ENCODE results near the gene ARRDC1. TPM values are rescaled to one million over a fixed set of nuclear protein-coding genes. Genes with fewer than 3 reads are reported as not detected.

The ARRDC1 gene
- total RNA-seq, 4 donors from 2014 or later, result 79.2 to 143 (median 85.8) TPM

DNA sequence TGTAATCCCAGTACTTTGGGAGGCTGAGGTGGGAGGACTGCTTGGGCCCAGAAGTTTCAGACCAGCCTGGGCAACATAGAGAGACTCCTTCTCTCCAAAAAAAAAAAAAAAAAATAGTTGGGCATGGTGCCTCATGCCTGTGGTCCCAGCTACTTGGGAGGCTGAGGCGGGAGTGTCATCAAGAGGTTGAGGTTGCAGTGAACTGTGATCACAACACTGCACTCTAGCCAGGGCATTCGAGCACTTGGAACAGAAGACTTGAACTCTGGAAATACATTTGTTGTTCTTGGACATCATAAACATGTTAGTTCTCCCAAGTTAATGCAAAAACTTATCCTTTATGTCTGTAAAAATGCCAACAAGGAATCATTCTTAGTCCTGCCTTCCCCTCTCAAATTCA is 42.9 kb downstream of the ARRDC1 start:
- no peaks in the 10 kb centered on the region for H3K27me3 ChIP-seq
- H3K4me1 ChIP-seq, result peaks cover 10% of the 10 kb centered on the region
- no peak overlapping the region for H3K4me3 ChIP-seq
- TF ChIP-seq POLR2AphosphoS5 (IDR thresholded peaks at IDR 0.05), result no peak
- TF ChIP-seq POLR2A (IDR thresholded peaks at IDR 0.05), result no peak
- TF ChIP-seq EP300 (IDR thresholded peaks at IDR 0.05), result no peak
- TF ChIP-seq, protein P1, sequence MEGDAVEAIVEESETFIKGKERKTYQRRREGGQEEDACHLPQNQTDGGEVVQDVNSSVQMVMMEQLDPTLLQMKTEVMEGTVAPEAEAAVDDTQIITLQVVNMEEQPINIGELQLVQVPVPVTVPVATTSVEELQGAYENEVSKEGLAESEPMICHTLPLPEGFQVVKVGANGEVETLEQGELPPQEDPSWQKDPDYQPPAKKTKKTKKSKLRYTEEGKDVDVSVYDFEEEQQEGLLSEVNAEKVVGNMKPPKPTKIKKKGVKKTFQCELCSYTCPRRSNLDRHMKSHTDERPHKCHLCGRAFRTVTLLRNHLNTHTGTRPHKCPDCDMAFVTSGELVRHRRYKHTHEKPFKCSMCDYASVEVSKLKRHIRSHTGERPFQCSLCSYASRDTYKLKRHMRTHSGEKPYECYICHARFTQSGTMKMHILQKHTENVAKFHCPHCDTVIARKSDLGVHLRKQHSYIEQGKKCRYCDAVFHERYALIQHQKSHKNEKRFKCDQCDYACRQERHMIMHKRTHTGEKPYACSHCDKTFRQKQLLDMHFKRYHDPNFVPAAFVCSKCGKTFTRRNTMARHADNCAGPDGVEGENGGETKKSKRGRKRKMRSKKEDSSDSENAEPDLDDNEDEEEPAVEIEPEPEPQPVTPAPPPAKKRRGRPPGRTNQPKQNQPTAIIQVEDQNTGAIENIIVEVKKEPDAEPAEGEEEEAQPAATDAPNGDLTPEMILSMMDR (IDR thresholded peaks at IDR 0.05), result no peak
- no peak overlapping the region for H3K27ac ChIP-seq
- H3K9me3 ChIP-seq, result no peaks in the 10 kb centered on the region
- H3K36me3 ChIP-seq, result peaks cover 24% of the 10 kb centered on the region
- WGBS, result 88% methylated on average over 2 of the region's 2 CpGs
- no peak for DNase-seq (ENCODE audit: low spot score in 2 of 2)

DNA sequence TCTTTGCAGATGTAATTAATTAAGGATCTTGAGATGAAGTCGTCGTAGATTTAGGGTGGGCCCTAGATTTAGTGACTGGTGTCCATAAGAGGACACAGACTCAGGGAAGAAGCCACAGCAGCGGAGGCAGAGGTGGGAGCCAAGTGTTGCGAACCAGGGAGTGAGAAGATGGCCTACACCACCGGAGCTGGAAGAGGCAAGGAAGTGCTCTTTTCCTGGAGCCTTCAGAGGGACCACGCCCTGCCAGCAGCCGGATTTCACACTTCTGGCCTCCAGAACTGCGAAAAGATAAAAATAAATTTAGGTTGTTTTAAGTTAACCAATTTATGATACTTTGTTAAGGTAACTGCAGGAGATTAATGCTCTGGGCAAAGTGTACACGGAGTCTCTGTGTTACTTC is 44.1 kb downstream of the ARRDC1 start:
- Histone ChIP-seq H3K27me3 (no peaks in the 10 kb centered on the region), H3K4me1 (peaks cover 10% of the 10 kb centered on the region), H3K27ac (no peak overlapping the region), H3K9me3 (no peaks in the 10 kb centered on the region), H3K36me3 (peaks cover 22% of the 10 kb centered on the region), H3K4me3 (no peak overlapping the region)
- 69% methylated on average over 9 of the region's 9 CpGs for WGBS
- TF ChIP-seq, protein P1 (IDR thresholded peaks at IDR 0.05), result no peak
- TF ChIP-seq POLR2AphosphoS5 (IDR thresholded peaks at IDR 0.05) (no peak), EP300 (IDR thresholded peaks at IDR 0.05) (no peak), POLR2A (IDR thresholded peaks at IDR 0.05) (no peak)
- DNase-seq (ENCODE audit: low spot score in 2 of 2), result no peak

DNA sequence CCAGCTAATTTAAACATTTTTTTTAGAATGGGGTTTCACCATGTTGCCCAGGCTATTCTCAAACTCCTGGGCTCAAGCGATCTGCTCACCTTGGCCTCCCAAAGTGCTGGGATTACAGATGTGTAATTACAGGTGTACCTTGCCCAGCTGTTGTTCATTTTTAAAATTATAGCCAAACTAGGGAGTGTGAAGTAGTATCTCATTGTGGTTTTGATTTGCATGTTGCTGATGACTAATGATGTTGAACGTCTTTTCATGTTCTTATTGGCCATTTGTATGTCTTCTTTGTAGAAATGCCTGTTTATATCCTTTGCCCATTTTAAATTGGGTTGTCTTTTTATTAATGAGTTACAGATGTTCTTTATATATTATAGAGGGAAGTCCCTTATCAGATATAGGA is 44.8 kb downstream of the ARRDC1 start:
- no peaks in the 10 kb centered on the region for H3K9me3 ChIP-seq
- 91% methylated on average over 2 of the region's 2 CpGs for WGBS
- peaks cover 29% of the 10 kb centered on the region for H3K36me3 ChIP-seq

DNA sequence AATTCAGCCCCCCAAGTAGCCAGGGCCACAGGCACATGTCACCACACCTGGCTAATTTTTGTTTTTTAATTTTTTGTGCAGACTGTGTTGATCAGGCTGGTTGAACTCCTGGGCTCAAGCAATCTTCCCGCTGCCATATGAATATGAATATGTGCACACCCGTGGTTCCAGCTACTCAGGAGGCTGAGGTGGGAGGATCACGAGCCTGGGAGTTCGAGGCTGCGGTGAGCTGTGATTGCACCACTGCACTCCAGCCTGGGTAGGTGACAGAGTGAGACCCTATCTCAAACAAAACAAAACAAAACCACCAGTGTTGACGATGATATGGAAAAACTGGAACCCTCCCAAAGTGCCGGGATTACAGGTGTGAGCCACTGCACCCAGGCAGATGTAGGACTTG is 45.3 kb downstream of the ARRDC1 start:
- WGBS, result 97% methylated on average over 7 of the region's 7 CpGs
- peaks cover 10% of the 10 kb centered on the region for H3K4me1 ChIP-seq

More for the DNA sequence above, 44.8 kb downstream of the ARRDC1 start:
- no peak for TF ChIP-seq POLR2AphosphoS5 (IDR thresholded peaks at IDR 0.05)
- no peak for TF ChIP-seq EP300 (IDR thresholded peaks at IDR 0.05)
- no peak for TF ChIP-seq POLR2A (IDR thresholded peaks at IDR 0.05)
- TF ChIP-seq, protein P1 (IDR thresholded peaks at IDR 0.05), result no peak
- no peak for DNase-seq (ENCODE audit: low spot score in 2 of 2)
- Histone ChIP-seq H3K27ac (no peak overlapping the region), H3K4me1 (peaks cover 10% of the 10 kb centered on the region), H3K27me3 (no peaks in the 10 kb centered on the region), H3K4me3 (no peak overlapping the region)

DNA sequence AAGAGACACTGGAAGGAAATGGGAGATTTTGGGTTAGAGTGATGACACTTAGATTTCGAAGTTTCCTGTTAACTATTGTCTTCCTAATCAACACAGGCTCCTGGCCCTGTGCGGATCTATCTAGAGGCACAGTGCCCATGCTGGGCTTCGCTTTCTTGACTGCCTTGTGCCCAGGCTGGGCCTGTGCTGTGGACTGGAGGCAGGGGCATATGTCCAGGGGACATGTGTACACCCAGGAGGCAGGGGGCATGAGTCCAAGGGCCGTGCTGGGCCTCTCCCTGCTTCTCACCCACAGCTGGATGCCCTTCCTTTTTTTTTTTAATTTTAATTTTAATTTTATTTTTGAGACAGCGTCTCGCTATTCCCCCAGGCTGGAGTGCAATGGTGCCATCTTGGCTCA is 50.9 kb downstream of the ARRDC1 start:
- H3K4me3 ChIP-seq, result no peak overlapping the region
- 96% methylated on average over 6 of the region's 6 CpGs for whole genome bisulfite sequencing
- peaks cover 30% of the 10 kb centered on the region for H3K36me3 ChIP-seq
- no peaks in the 10 kb centered on the region for H3K9me3 ChIP-seq
- DNase-seq (ENCODE audit: low spot score in 2 of 2), result no peak
- H3K4me1 ChIP-seq, result no peaks in the 10 kb centered on the region
- TF ChIP-seq EP300 (IDR thresholded peaks at IDR 0.05) (no peak), POLR2A (IDR thresholded peaks at IDR 0.05) (no peak)
- TF ChIP-seq, protein P1 (IDR thresholded peaks at IDR 0.05), result no peak
- no peaks in the 10 kb centered on the region for H3K27me3 ChIP-seq
- H3K27ac ChIP-seq, result no peak overlapping the region

More for the DNA sequence above, 45.3 kb downstream of the ARRDC1 start:
- DNase-seq (ENCODE audit: low spot score in 2 of 2), result no peak
- Histone ChIP-seq H3K4me3 (no peak overlapping the region), H3K27me3 (no peaks in the 10 kb centered on the region), H3K36me3 (peaks cover 32% of the 10 kb centered on the region), H3K27ac (no peak overlapping the region), H3K9me3 (no peaks in the 10 kb centered on the region)
- TF ChIP-seq EP300 (IDR thresholded peaks at IDR 0.05), result no peak
- TF ChIP-seq, protein P1 (IDR thresholded peaks at IDR 0.05), result no peak
